BJ (cell line): Measurements from ENCODE around the gene NUDT12. TPM values are rescaled to one million over a fixed set of nuclear protein-coding genes. Genes with fewer than 3 reads are reported as not detected.
A peak's percentile ranks its signal among the peaks of the same experiment; 100 is the strongest.

Experiments
- CTCF ChIA-PET: fragments of 350-600 bp; formaldehyde crosslinking; extraction: SDS; loops from one replicate; lab custom pipeline; 2021; ENCODE audit warnings: antibody characterized with exemption, inconsistent platforms; lab: Yijun Ruan, JAX
- POLR2A ChIA-PET: fragments of 300-600 bp; sonication (Branson Sonifier 250); formaldehyde crosslinking; extraction: SDS; loops from one replicate; lab custom pipeline; 2021; ENCODE audit warnings: antibody characterized with exemption; lab: Charles Lee
- DNase-seq: peaks from one replicate; pipeline ENCODE4 v3.0.0-alpha.2; 2011; ENCODE audit warnings: low read depth
- H3K27me3 ChIP-seq: 2 replicates; pipeline ENCODE4 v1.6.0; 2011; ENCODE audit warnings: low read length; ENCODE audit not compliant: control insufficient read depth, insufficient read depth
- H3K36me3 ChIP-seq: 2 replicates; pipeline ENCODE4 v1.5.1; 2011; ENCODE audit warnings: low read length; ENCODE audit not compliant: control insufficient read depth, insufficient read depth
- H3K4me3 ChIP-seq: 2 replicates; pipeline ENCODE4 v1.5.1; 2011; ENCODE audit warnings: low read depth, mild to moderate bottlenecking, control low read depth, low read length
- CTCF ChIP-seq: IDR thresholded peaks from 2 replicates; pipeline ENCODE4 v1.5.1; 2011; ENCODE audit warnings: low read depth, mild to moderate bottlenecking, control low read depth, inconsistent platforms, low read length, moderate library complexity; ENCODE audit not compliant: insufficient read depth
- polyA plus RNA-seq: library from polyadenylated mRNA; depleted of rRNA; stranded (reverse); fragments of >200 nt; gene quantifications from 2 replicates; pipeline ENCODE4 v1.2.3, GENCODE V29; 2011

The NUDT12 gene
- polyA plus RNA-seq, 1 experiment, result 3.4 TPM

DNA sequence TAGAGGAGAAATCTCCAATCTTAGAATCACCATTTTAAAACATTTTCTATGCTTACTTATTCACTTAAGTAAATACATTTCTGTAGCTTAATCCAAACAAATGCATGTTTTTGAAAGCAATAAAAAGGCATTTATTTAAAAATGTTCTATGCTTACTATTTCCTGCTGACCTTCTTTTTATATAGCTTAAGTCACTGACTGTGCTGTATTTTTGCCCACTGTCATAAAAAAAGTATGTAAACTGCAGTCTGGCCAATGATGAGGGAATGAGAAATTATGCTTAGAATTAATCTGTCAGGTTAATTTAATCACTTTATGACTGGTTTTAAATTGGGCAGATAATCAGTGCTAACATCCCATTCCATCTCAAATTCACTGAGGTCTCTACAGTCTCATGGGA is 20.1 kb downstream of the NUDT12 start:
- CTCF ChIA-PET, result interaction anchor here (1.7 kb wide), 1 partner anchor 10 kb away, joined by 5 read pairs; no protein-coding TSS in a partner anchor
- Histone ChIP-seq H3K27me3 (no peaks in the 10 kb centered on the region), H3K36me3 (no peaks in the 10 kb centered on the region), H3K4me3 (no peak overlapping the region)
- POLR2A ChIA-PET, result no interaction called here
- no peak for DNase-seq
- no peak for TF ChIP-seq CTCF

- ChIA-PET POLR2A (no interaction called here), CTCF (interaction anchor here (1.7 kb wide), 1 partner anchor 9 kb away, joined by 5 read pairs; no protein-coding TSS in a partner anchor)
- H3K36me3 ChIP-seq, result no peaks in the 10 kb centered on the region
- TF ChIP-seq CTCF, result no peak
- DNase-seq, result no peak
- no peaks in the 10 kb centered on the region for H3K27me3 ChIP-seq
- H3K4me3 ChIP-seq, result no peak overlapping the region
Measured at GRCh38 chr5:103541569-103541968, 21.0 kb downstream of the NUDT12 start.

DNA sequence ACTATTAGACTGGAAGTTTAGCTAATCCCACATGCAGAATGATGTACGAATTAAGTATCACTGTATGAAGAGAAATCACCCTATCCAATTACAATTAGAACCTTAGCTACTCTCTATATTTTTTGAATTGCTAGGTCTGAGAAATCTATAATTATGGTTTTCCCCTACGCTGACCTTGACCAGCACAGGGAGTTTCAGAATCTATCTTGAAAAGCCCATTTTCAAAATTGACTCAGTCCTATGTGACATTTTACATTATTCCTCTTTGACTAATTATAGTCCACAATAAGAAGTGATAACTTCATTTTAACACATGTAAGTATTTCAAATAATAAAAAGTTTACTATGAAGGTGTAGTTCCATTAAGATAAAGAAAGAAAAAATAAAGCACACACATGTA is 21.5 kb downstream of the NUDT12 start:
- Histone ChIP-seq H3K36me3 (no peaks in the 10 kb centered on the region), H3K27me3 (no peaks in the 10 kb centered on the region), H3K4me3 (no peak overlapping the region)
- ChIA-PET POLR2A (no interaction called here), CTCF (interaction anchor here (0.6 to 1.7 kb wide), 2 partner anchors 9 to 292 kb away, joined by 3 to 5 read pairs; no protein-coding TSS in a partner anchor)
- no peak for DNase-seq
- TF ChIP-seq CTCF, result no peak

DNA sequence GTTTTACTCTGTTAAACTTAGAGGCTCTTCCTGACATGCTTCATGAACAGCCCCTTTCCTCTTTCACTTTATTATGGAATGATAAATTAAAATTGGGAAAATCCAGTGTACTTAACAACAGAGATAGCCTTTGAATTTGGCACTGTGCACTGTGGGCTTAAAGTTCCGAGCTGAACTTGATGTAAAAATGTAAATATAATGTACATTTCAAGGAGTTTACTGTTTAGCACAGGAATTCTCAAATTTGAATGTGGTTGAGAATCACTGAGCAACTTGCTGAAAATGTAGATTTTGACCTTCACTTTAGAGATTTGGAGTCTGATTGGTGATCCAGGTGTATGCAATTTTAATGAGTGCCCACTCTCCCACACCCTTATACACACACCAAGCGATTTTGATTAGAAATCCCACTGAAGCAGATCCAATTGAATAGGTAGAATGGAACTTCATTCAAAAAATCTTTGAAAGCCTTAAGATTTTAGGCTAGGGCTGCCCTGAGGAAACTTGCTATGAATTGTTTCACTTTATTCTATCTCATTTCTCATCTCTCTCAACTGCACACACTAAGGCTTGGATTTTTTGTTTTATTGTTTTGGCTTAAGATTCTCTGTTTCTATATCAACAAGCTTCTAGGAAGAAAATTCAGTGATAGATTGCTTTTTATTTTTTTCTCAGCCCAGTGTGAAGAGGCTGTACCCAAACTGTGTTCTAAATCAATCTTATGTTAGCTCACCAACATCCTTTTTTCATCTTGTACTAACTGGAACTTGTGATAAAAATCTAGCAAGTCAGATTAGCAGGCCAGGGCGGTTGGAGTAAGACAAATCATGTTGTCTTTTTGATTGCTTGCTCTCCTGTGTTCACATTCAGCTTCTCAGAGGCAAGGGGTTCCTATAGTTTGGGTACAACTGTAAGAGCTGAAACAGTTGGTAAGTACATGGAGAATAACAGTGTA is 22.9 kb downstream of the NUDT12 start:
- Histone ChIP-seq H3K4me3 (no peak overlapping the region), H3K36me3 (no peaks in the 10 kb centered on the region), H3K27me3 (peaks cover 2% of the 10 kb centered on the region; the same call in 1 of the 2 replicates)
- no peak for DNase-seq
- ChIA-PET CTCF (no interaction called here), POLR2A (no interaction called here)
- no peak for TF ChIP-seq CTCF

- CTCF ChIA-PET, result interaction anchor here (0.6 to 1.5 kb wide), 2 partner anchors 9 to 20 kb away, joined by 3 to 5 read pairs; no protein-coding TSS in a partner anchor
- peak; percentile 32 for DNase-seq
Measured at GRCh38 chr5:103532086-103532734, 30.4 kb downstream of the NUDT12 start.

More at GRCh38 chr5:103532086-103532734, 30.4 kb downstream of the NUDT12 start:
- Histone ChIP-seq H3K4me3 (no peak overlapping the region), H3K36me3 (no peaks in the 10 kb centered on the region), H3K27me3 (peaks cover 2% of the 10 kb centered on the region; the same call in 1 of the 2 replicates)
- TF ChIP-seq CTCF, result no peak
- POLR2A ChIA-PET, result no interaction called here
